Liver (tissue), 9 donors: Measurements from ENCODE around the gene KCNG1. TPM values are rescaled to one million over a fixed set of nuclear protein-coding genes. Genes with fewer than 3 reads are reported as not detected.

ENCODE experiments used
- DNase-seq: peaks from one replicate; pipeline ENCODE4 v3.0.0-alpha.2; 2017; ENCODE audit warnings: low spot score
- H3K27ac ChIP-seq, 2 donors: one replicate each; pipeline ENCODE4 v1.7.0; 2013; ENCODE audit warnings: inconsistent platforms in 2 of 2, low read length in 2 of 2, control low read depth in 1 of 2, low read depth in 1 of 2, mild to moderate bottlenecking in 1 of 2
- H3K27me3 ChIP-seq, 4 donors: one replicate each; pipeline versions ENCODE4 v1.6.1 to v1.7.0; 2013; ENCODE audit warnings: low read length in 3 of 4, inconsistent platforms in 1 of 4, mild to moderate bottlenecking in 1 of 4, moderate library complexity in 1 of 4; ENCODE audit not compliant: control insufficient read depth in 4 of 4, insufficient read depth in 4 of 4
- H3K36me3 ChIP-seq, 4 donors: one replicate each; pipeline versions ENCODE4 v1.6.1 to v1.7.0; 2013; ENCODE audit warnings: low read length in 3 of 4, mild to moderate bottlenecking in 3 of 4, low read depth in 1 of 4, moderate library complexity in 1 of 4; ENCODE audit not compliant: control insufficient read depth in 4 of 4, insufficient read depth in 3 of 4
- H3K4me1 ChIP-seq, 4 donors: one replicate each; pipeline versions ENCODE4 v1.6.1 to v1.7.0; 2013; ENCODE audit warnings: low read length in 3 of 4, mild to moderate bottlenecking in 3 of 4, moderate library complexity in 1 of 4; ENCODE audit not compliant: control insufficient read depth in 4 of 4, insufficient read depth in 4 of 4
- H3K4me3 ChIP-seq, 3 donors: one replicate each; pipeline versions ENCODE4 v1.6.1 to v1.7.0; 2013; ENCODE audit warnings: low read length in 3 of 3, control low read depth in 1 of 3, low read depth in 1 of 3, mild to moderate bottlenecking in 1 of 3
- H3K9ac ChIP-seq, 2 donors: one replicate each; pipeline ENCODE4 v1.7.0; 2013; ENCODE audit warnings: low read length in 2 of 2, mild to moderate bottlenecking in 2 of 2, moderate library complexity in 2 of 2, control low read depth in 1 of 2, low read depth in 1 of 2
- H3K9me3 ChIP-seq, 4 donors: one replicate each; pipeline versions ENCODE4 v1.6.1 to v1.7.0; 2013; ENCODE audit warnings: low read length in 3 of 4; ENCODE audit not compliant: control insufficient read depth in 4 of 4
- ATF3 ChIP-seq: IDR thresholded peaks from 2 replicates; pipeline ENCODE4 v1.6.1; 2016; ENCODE audit warnings: antibody characterized with exemption
- CTCF ChIP-seq: fragments of 150-350 bp; IDR thresholded peaks from 2 replicates; pipeline ENCODE4 v1.5.1; 2017; ENCODE audit warnings: improper control_type of control experiment, low read depth, low read length; ENCODE audit not compliant: missing input control
- EGR1 ChIP-seq, 2 donors: IDR thresholded peaks; 2 replicates each; pipeline ENCODE4 v1.6.1; 2016 to 2018; ENCODE audit warnings: antibody characterized with exemption in 2 of 2, low read depth in 2 of 2
- FOXA1 ChIP-seq: IDR thresholded peaks from 2 replicates; pipeline ENCODE4 v1.6.1; 2016; ENCODE audit warnings: antibody characterized with exemption
- FOXA2 ChIP-seq: IDR thresholded peaks from 2 replicates; pipeline ENCODE4 v1.6.1; 2016; ENCODE audit warnings: antibody characterized with exemption
- GABPA ChIP-seq, 2 donors: IDR thresholded peaks in 1 of 2; conservative IDR thresholded peaks in 1 of 2; 2 replicates each; pipeline ENCODE4 v1.6.1; 2016; ENCODE audit warnings: antibody characterized with exemption in 2 of 2, mild to moderate bottlenecking in 1 of 2, moderate library complexity in 1 of 2
- HNF4A ChIP-seq, 2 donors: conservative IDR thresholded peaks; 2 replicates each; pipeline ENCODE4 v1.6.1; 2016; ENCODE audit warnings: antibody characterized with exemption in 2 of 2, mild to moderate bottlenecking in 2 of 2
- HNF4G ChIP-seq: IDR thresholded peaks from 2 replicates; pipeline ENCODE4 v1.6.1; 2016; ENCODE audit warnings: antibody characterized with exemption
- JUND ChIP-seq, 2 donors: IDR thresholded peaks; 2 replicates each; pipeline ENCODE4 v1.6.1; 2016; ENCODE audit warnings: antibody characterized with exemption in 2 of 2
- MAX ChIP-seq: IDR thresholded peaks from 2 replicates; pipeline ENCODE4 v1.6.1; 2016; ENCODE audit warnings: antibody characterized with exemption
- NR2F2 ChIP-seq: IDR thresholded peaks from 2 replicates; pipeline ENCODE4 v1.6.1; 2016; ENCODE audit warnings: antibody characterized with exemption
- RAD21 ChIP-seq, 2 donors: IDR thresholded peaks; 2 replicates each; pipeline ENCODE4 v1.6.1; 2016; ENCODE audit warnings: antibody characterized with exemption in 2 of 2, mild to moderate bottlenecking in 2 of 2
- RXRA ChIP-seq, 2 donors: IDR thresholded peaks; 2 replicates each; pipeline ENCODE4 v1.6.1; 2017 to 2018; ENCODE audit warnings: antibody characterized with exemption in 2 of 2, mild to moderate bottlenecking in 1 of 2
- SP1 ChIP-seq: IDR thresholded peaks from 2 replicates; pipeline ENCODE4 v1.6.1; 2018; ENCODE audit warnings: antibody characterized with exemption, mild to moderate bottlenecking
- TAF1 ChIP-seq: conservative IDR thresholded peaks from 2 replicates; pipeline ENCODE4 v1.6.1; 2016; ENCODE audit warnings: antibody characterized with exemption, mild to moderate bottlenecking
- YY1 ChIP-seq: IDR thresholded peaks from 2 replicates; pipeline ENCODE4 v1.6.1; 2016; ENCODE audit warnings: antibody characterized with exemption, mild to moderate bottlenecking
- whole genome bisulfite sequencing: extraction: QIAGEN DNeasy Blood & Tissue Kit; methylation state at CpG from one replicate; pipeline ENCODE4 v1.1.7; 2013; 5-methylcytosine and 5-hydroxymethylcytosine counted together
- polyA plus RNA-seq, 2 donors: library from polyadenylated mRNA; stranded (reverse) in 1 of 2; unstranded in 1 of 2; fragments of 200-250 nt in 1 of 2; fragments of >200 nt in 1 of 2; fragmentation: Nextera tagmentation in 1 of 2; extraction: Ambion mirVana in 1 of 2; gene quantifications; one replicate each; pipeline versions ENCODE4 v1.2.1 to v1.2.3, GENCODE V29; 2013 to 2015
- total RNA-seq, 2 donors: library from RNA; depleted of rRNA; stranded (reverse); fragments of >200 nt; gene quantifications; one replicate each; pipeline ENCODE4 v1.2.3, GENCODE V29; 2014
- TF ChIP-seq, protein P1 (sequence below): IDR thresholded peaks from 2 replicates; pipeline ENCODE4 v1.6.1; 2016; ENCODE audit warnings: antibody characterized with exemption, mild to moderate bottlenecking
- TF ChIP-seq, protein P2 (sequence below): IDR thresholded peaks from 2 replicates; pipeline ENCODE4 v1.6.1; 2016; ENCODE audit warnings: antibody characterized with exemption
- donor health status: healthy.
- donor health status: healthy.
- donor health status: healthy.
- donor health status: healthy.
- donor health status: healthy.

KCNG1 gene
- total and polyA plus RNA-seq, 4 donors, result 0.08 to 0.24 (median 0.14) TPM; not detected in 1

DNA sequence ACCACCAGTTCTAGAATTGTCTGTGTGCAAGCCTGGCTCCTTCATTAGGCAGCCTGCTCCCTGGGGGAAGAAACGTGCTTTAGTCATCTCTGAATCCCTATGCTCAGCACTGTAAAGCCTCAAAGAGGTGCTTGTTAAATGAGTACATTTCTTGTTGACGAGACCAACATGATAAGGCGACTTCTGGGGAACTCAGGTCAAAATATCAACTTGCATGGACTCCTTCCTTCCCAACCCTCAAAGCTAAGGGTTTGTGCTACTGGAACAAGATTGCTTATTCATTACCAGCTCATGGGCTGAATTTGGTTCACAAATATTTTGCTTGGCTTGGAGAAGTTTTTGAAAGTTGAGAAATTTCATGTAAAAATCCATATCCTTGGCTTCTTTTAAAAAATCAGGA, 10.6 kb downstream of the KCNG1 start:
- 71% methylated on average over 3 of the region's 3 CpGs for WGBS
- Histone ChIP-seq H3K36me3 (no peaks in the 10 kb centered on the region), H3K4me1 (no peaks in the 10 kb centered on the region), H3K9me3 (no peaks in the 10 kb centered on the region), H3K4me3 (no peak overlapping the region), H3K27ac (no peak overlapping the region), H3K27me3 (peaks cover 0 to 2% (median 0%) of the 10 kb centered on the region in 4 donors), H3K9ac (no peak overlapping the region)
- DNase-seq, result no peak
- TF ChIP-seq EGR1 (IDR thresholded peaks at IDR 0.05; ENCODE audit: low read depth in 2 of 2) (no peak), GABPA (IDR thresholded peaks at IDR 0.05 in 1 of 2, conservative IDR thresholded peaks at IDR 0.05 in 1 of 2) (no peak), HNF4G (no peak), SP1 (no peak), HNF4A (conservative IDR thresholded peaks at IDR 0.05) (no peak)

- Histone ChIP-seq H3K36me3 (no peaks in the 10 kb centered on the region), H3K9me3 (no peaks in the 10 kb centered on the region), H3K27ac (no peak overlapping the region), H3K9ac (no peak overlapping the region), H3K27me3 (peaks cover 0 to 2% (median 0%) of the 10 kb centered on the region in 4 donors), H3K4me3 (no peak overlapping the region), H3K4me1 (no peaks in the 10 kb centered on the region)
- 86% methylated on average over 4 of the region's 4 CpGs for WGBS
- TF ChIP-seq GABPA (IDR thresholded peaks at IDR 0.05 in 1 of 2, conservative IDR thresholded peaks at IDR 0.05 in 1 of 2), result no peak
- TF ChIP-seq TAF1, result no peak
- no peak for TF ChIP-seq RAD21 (IDR thresholded peaks at IDR 0.05)
- no peak for TF ChIP-seq NR2F2
- no peak for DNase-seq
These were observed 11.4 kb downstream of the KCNG1 start for GRCh38 chr20:51011479-51011878.

DNA sequence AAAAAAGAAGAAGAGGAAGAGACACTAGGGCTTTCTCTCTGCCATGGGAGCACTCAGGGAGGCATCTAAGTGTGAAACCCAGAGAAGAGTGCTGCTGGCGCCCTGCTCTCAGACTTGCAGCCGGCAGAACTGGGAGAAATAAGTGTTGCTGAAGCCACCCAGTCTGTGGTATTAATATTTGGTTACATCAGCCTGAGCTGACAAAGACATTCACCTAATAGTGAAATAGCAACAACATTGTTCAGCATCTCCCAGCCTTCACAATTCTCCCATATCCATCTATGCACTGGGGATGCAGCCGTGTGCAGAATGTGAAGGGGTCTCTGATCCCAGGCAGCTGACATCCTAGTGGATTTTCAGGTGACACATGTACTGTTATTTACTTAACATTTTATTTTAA, 12.0 kb downstream of the KCNG1 start:
- peaks cover 0 to 2% (median 0%) of the 10 kb centered on the region in 4 donors for H3K27me3 ChIP-seq
- H3K36me3 ChIP-seq, result no peaks in the 10 kb centered on the region
- no peaks in the 10 kb centered on the region for H3K9me3 ChIP-seq
- TF ChIP-seq HNF4G, result no peak
- TF ChIP-seq TAF1, result no peak
- TF ChIP-seq NR2F2, result no peak
- TF ChIP-seq FOXA2, result no peak
- no peak for TF ChIP-seq GABPA (IDR thresholded peaks at IDR 0.05 in 1 of 2, conservative IDR thresholded peaks at IDR 0.05 in 1 of 2)
- TF ChIP-seq RAD21 (IDR thresholded peaks at IDR 0.05), result no peak
- no peak for TF ChIP-seq MAX
- no peak for TF ChIP-seq FOXA1
- no peak for TF ChIP-seq JUND (IDR thresholded peaks at IDR 0.05)
- TF ChIP-seq RXRA (IDR thresholded peaks at IDR 0.05), result no peak
- TF ChIP-seq, protein P1, sequence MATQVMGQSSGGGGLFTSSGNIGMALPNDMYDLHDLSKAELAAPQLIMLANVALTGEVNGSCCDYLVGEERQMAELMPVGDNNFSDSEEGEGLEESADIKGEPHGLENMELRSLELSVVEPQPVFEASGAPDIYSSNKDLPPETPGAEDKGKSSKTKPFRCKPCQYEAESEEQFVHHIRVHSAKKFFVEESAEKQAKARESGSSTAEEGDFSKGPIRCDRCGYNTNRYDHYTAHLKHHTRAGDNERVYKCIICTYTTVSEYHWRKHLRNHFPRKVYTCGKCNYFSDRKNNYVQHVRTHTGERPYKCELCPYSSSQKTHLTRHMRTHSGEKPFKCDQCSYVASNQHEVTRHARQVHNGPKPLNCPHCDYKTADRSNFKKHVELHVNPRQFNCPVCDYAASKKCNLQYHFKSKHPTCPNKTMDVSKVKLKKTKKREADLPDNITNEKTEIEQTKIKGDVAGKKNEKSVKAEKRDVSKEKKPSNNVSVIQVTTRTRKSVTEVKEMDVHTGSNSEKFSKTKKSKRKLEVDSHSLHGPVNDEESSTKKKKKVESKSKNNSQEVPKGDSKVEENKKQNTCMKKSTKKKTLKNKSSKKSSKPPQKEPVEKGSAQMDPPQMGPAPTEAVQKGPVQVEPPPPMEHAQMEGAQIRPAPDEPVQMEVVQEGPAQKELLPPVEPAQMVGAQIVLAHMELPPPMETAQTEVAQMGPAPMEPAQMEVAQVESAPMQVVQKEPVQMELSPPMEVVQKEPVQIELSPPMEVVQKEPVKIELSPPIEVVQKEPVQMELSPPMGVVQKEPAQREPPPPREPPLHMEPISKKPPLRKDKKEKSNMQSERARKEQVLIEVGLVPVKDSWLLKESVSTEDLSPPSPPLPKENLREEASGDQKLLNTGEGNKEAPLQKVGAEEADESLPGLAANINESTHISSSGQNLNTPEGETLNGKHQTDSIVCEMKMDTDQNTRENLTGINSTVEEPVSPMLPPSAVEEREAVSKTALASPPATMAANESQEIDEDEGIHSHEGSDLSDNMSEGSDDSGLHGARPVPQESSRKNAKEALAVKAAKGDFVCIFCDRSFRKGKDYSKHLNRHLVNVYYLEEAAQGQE, result no peak
- TF ChIP-seq EGR1 (IDR thresholded peaks at IDR 0.05; ENCODE audit: low read depth in 2 of 2), result no peak
- TF ChIP-seq, protein P2, sequence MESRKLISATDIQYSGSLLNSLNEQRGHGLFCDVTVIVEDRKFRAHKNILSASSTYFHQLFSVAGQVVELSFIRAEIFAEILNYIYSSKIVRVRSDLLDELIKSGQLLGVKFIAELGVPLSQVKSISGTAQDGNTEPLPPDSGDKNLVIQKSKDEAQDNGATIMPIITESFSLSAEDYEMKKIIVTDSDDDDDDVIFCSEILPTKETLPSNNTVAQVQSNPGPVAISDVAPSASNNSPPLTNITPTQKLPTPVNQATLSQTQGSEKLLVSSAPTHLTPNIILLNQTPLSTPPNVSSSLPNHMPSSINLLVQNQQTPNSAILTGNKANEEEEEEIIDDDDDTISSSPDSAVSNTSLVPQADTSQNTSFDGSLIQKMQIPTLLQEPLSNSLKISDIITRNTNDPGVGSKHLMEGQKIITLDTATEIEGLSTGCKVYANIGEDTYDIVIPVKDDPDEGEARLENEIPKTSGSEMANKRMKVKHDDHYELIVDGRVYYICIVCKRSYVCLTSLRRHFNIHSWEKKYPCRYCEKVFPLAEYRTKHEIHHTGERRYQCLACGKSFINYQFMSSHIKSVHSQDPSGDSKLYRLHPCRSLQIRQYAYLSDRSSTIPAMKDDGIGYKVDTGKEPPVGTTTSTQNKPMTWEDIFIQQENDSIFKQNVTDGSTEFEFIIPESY, result no peak
- no peak for TF ChIP-seq ATF3
- TF ChIP-seq CTCF, result no peak
- TF ChIP-seq HNF4A (conservative IDR thresholded peaks at IDR 0.05), result no peak
- no peak for TF ChIP-seq SP1
- TF ChIP-seq YY1, result no peak
- WGBS, result 89% methylated on average over 3 of the region's 3 CpGs
- no peaks in the 10 kb centered on the region for H3K4me1 ChIP-seq
- H3K4me3 ChIP-seq, result no peak overlapping the region
- no peak for DNase-seq
- H3K9ac ChIP-seq, result no peak overlapping the region
- H3K27ac ChIP-seq, result no peak overlapping the region
